Endodermal cell (in vitro differentiated cells): ENCODE measurements around the gene PRRT1B. TPM values are rescaled to one million over a fixed set of nuclear protein-coding genes. Genes with fewer than 3 reads are reported as not detected.
A peak's percentile ranks its signal among the peaks of the same experiment; 100 is the strongest.

Source experiments
- DNase-seq: peaks from one replicate; pipeline ENCODE4 v3.0.0-alpha.2; 2017
- H3K27ac ChIP-seq: 2 replicates; pipeline ENCODE4 v1.5.1; 2013; ENCODE audit warnings: mild to moderate bottlenecking, low read depth, low read length, moderate library complexity
- H3K27me3 ChIP-seq: 2 replicates; pipeline ENCODE4 v1.6.1; 2013; ENCODE audit warnings: mild to moderate bottlenecking, low read length, moderate library complexity; ENCODE audit not compliant: insufficient read depth, control insufficient read depth, poor library complexity, severe bottlenecking
- H3K36me3 ChIP-seq: 2 replicates; pipeline ENCODE4 v1.7.0; 2013; ENCODE audit warnings: mild to moderate bottlenecking, low read length, moderate library complexity; ENCODE audit not compliant: control insufficient read depth, insufficient read depth
- H3K4me1 ChIP-seq: one replicate; pipeline ENCODE4 v1.7.0; 2013; ENCODE audit warnings: low read length; ENCODE audit not compliant: control insufficient read depth, insufficient read depth
- H3K4me3 ChIP-seq: 2 replicates; pipeline ENCODE4 v1.5.1; 2013; ENCODE audit warnings: mild to moderate bottlenecking, low read length, moderate library complexity
- H3K9ac ChIP-seq: 2 replicates; pipeline ENCODE4 v1.6.1; 2013; ENCODE audit warnings: mild to moderate bottlenecking, low read length, moderate library complexity; ENCODE audit not compliant: poor library complexity, severe bottlenecking; ENCODE audit errors: extremely low read depth
- H3K9me3 ChIP-seq: 2 replicates; pipeline ENCODE4 v1.6.1; 2013; ENCODE audit warnings: mild to moderate bottlenecking, low read length, moderate library complexity; ENCODE audit not compliant: control insufficient read depth
- H3K27ac Mint-ChIP-seq: 2 replicates; pipeline ENCODE4 v1.8.0; 2020; ENCODE audit warnings: mixed read lengths
- H3K27me3 Mint-ChIP-seq: 2 replicates; pipeline ENCODE4 v1.8.0; 2021; ENCODE audit warnings: mild to moderate bottlenecking, mixed read lengths; ENCODE audit not compliant: insufficient read depth
- H3K36me3 Mint-ChIP-seq: 2 replicates; pipeline ENCODE4 v1.8.0; 2020; ENCODE audit warnings: low read depth, mixed read lengths
- H3K4me1 Mint-ChIP-seq: 2 replicates; pipeline ENCODE4 v1.8.0; 2020; ENCODE audit warnings: mixed read lengths
- H3K4me3 Mint-ChIP-seq: 2 replicates; pipeline ENCODE4 v1.8.0; 2020; ENCODE audit warnings: mild to moderate bottlenecking, moderate library complexity, mixed read lengths
- H3K9me3 Mint-ChIP-seq: 2 replicates; pipeline ENCODE4 v1.8.0; 2020; ENCODE audit warnings: mild to moderate bottlenecking, mixed read lengths
- WGBS, 2 experiments: methylation state at CpG; one replicate each; pipeline versions ENCODE4 v1.1.5 to v1.1.7; 2013; ENCODE audit warnings: missing lambda C conversion rate in 2 of 2, mixed read lengths in 1 of 2; ENCODE audit not compliant: insufficient coverage in 1 of 2, insufficient read length in 1 of 2; 5-methylcytosine and 5-hydroxymethylcytosine counted together
- long read RNA-seq, 4 experiments: library from polyadenylated mRNA in 2 of 4; library from RNA in 1 of 4; library from capped mRNA in 1 of 4; stranded (forward) in 3 of 4; unstranded in 1 of 4; transcript quantifications; one replicate each; pipeline ENCODE4 v2.0.0, GENCODE V29; 2020 to 2021; ENCODE audit warnings: inconsistent platforms in 1 of 4
- polyA plus RNA-seq, 2 experiments: library from polyadenylated mRNA; stranded (reverse); fragments of 50-300 nt; gene quantifications; one replicate each; pipeline ENCODE4 v1.2.3, GENCODE V29; 2013
- total RNA-seq, 2 donors: library from RNA; stranded (reverse); fragmentation: NEBNext Ultra II Directional in 1 of 2; extraction: Animal tissue kit (Norgen Biotek cat#: 25700) in 1 of 2; gene quantifications; 2 replicates in 1 of 2; 3 replicates in 1 of 2; pipeline ENCODE4 v1.2.1, GENCODE V29; 2021
- TF ChIP-seq, protein P1 (sequence below): fragments of 200-600 bp; sonication (generic); conservative IDR thresholded peaks from 2 replicates; pipeline ENCODE4 v1.5.0; 2021; ENCODE audit warnings: antibody characterized with exemption, mild to moderate bottlenecking

Gene PRRT1B
- total RNA-seq = 10 to 100 TPM; 42.9 to 71.4 TPM
- 0.93 TPM for polyA plus RNA-seq (2013, experiment 1 of 2)
- 1.1 TPM for polyA plus RNA-seq (2013, experiment 2 of 2)
- long read RNA-seq, experiment 1, partial matches to known transcripts = 15 of 33 reads
- long read RNA-seq, experiment 1, other reads (novel, unspliced or antisense) = 17 of 33 reads
- long read RNA-seq, experiment 2, transcript PRRT1B-201 (4 exons, 1,312 nt) = major isoform, 17 of 145 reads
- long read RNA-seq, experiment 2, partial matches to known transcripts = 21 of 145 reads
- long read RNA-seq, experiment 2, other reads (novel, unspliced or antisense) = 107 of 145 reads
- long read RNA-seq, experiment 3, partial matches to known transcripts = 10 of 13 reads
- long read RNA-seq, experiment 3, other reads (novel, unspliced or antisense) = 3 of 13 reads
- long read RNA-seq, experiment 4, partial matches to known transcripts = 0 of 5 reads
- long read RNA-seq, experiment 4, other reads (novel, unspliced or antisense) = 5 of 5 reads

DNA sequence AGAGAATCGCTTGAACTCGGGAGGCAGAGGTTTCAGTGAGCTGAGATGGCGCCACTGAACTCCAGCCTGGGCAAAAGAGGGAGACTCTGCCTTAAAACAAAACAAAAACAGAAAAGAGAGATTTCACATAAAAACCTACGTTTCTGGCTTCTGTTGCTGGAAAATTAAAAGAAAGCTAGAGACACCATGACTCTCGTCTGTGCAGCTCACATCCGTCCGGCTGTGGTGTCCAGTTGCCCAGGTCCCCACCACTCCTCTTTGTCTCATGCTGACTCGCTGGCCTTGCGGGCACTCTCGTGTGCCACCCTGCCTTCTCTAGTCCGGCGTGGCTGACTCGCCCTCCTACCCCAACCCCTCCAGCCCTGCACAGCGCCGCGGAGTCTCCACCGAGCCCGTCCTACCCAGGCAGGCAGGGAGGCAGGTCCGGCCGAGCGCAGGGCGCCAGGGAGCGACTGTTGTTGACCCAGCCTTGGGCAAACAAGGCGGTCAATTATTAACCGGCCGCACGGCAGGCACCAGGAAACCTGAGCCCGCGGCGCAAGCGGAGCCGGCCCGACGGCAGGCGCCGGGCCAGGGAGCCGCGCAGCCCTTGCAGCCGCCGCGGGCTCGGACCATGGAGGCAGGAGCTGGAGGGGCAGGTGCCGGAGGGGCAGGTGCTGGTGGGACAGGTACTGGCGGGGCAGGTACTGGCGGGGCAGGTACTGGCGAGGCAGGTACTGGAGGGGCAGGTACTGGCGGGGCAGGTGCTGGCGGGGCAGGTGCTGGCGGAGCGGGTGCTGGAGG is at the start of gene PRRT1B:
TSS of gene PRRT1B (plus strand) at position 521 of the 783 bp plus-strand sequence. CDS start at position 614, 93 bp downstream.
- Histone ChIP-seq H3K27ac (no peak within 1 kb of the TSS), H3K9me3 (peaks cover 36% of the 10 kb centered on the region), H3K27me3 (no peaks in the 10 kb centered on the region), H3K36me3 (no peaks in the 10 kb centered on the region), H3K4me1 (no peaks in the 10 kb centered on the region), H3K9ac (peak within 1 kb of the TSS; percentile 20), H3K4me3 (peak within 1 kb of the TSS; percentile 53)
- Mint-ChIP-seq H3K27ac (peak within 1 kb of the TSS; percentile 81), H3K4me3 (peak within 1 kb of the TSS; percentile 74), H3K27me3 (peaks cover 21% of the 10 kb centered on the region), H3K9me3 (peaks cover 69% of the 10 kb centered on the region), H3K4me1 (peaks cover 29% of the 10 kb centered on the region), H3K36me3 (peaks cover 44% of the 10 kb centered on the region)
- TF ChIP-seq, protein P1, sequence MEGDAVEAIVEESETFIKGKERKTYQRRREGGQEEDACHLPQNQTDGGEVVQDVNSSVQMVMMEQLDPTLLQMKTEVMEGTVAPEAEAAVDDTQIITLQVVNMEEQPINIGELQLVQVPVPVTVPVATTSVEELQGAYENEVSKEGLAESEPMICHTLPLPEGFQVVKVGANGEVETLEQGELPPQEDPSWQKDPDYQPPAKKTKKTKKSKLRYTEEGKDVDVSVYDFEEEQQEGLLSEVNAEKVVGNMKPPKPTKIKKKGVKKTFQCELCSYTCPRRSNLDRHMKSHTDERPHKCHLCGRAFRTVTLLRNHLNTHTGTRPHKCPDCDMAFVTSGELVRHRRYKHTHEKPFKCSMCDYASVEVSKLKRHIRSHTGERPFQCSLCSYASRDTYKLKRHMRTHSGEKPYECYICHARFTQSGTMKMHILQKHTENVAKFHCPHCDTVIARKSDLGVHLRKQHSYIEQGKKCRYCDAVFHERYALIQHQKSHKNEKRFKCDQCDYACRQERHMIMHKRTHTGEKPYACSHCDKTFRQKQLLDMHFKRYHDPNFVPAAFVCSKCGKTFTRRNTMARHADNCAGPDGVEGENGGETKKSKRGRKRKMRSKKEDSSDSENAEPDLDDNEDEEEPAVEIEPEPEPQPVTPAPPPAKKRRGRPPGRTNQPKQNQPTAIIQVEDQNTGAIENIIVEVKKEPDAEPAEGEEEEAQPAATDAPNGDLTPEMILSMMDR = no peak
- WGBS, 2 experiments = 65 to 90% methylated on average over 10 to 49 of the region's 50 CpGs
- DNase-seq = no peak

DNA sequence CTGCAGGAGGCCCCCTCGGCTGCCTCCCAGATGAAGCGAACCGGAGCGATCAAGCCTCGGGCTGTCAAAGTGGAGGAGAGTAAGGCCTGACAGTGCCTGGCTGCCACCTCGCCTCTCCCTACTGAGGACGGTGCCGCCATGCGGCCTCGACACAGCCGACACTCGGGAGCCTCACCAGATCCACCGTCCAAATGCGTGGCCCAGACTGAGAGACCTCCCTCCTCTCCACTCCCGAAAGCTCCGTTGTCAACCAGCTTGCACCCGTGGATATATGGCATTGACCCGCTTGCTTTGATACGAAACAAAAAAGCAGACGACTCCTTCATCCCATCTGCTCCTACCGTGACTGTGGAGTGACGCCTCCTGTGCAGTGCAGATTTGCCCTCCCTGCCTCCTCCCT is 49.5 kb upstream of the PRRT1B start:
- Mint-ChIP-seq H3K4me1 (no peaks in the 10 kb centered on the region), H3K9me3 (no peaks in the 10 kb centered on the region), H3K27ac (peak overlapping the region; percentile 61), H3K36me3 (peaks cover 86% of the 10 kb centered on the region), H3K27me3 (no peaks in the 10 kb centered on the region), H3K4me3 (no peak overlapping the region)
- whole genome bisulfite sequencing, 2 experiments = 94% methylated on average over 22 of the region's 22 CpGs
- H3K27me3 ChIP-seq = no peaks in the 10 kb centered on the region
- H3K9me3 ChIP-seq = no peaks in the 10 kb centered on the region
- TF ChIP-seq, protein P1 = no peak
- H3K36me3 ChIP-seq = peaks cover 99% of the 10 kb centered on the region
- no peak overlapping the region for H3K27ac ChIP-seq
- H3K4me1 ChIP-seq = no peaks in the 10 kb centered on the region
- DNase-seq = no peak
- no peak overlapping the region for H3K4me3 ChIP-seq
- H3K9ac ChIP-seq = no peak overlapping the region

GRCh38 chr9:131496844-131497405 is 48.4 kb upstream of the PRRT1B start:
- no peaks in the 10 kb centered on the region for H3K9me3 Mint-ChIP-seq
- H3K9me3 ChIP-seq = no peaks in the 10 kb centered on the region
- no peaks in the 10 kb centered on the region for H3K4me1 ChIP-seq
- TF ChIP-seq, protein P1 = no peak
- H3K36me3 ChIP-seq = peaks cover 94% of the 10 kb centered on the region
- H3K4me1 Mint-ChIP-seq = no peaks in the 10 kb centered on the region
- no peak overlapping the region for H3K27ac ChIP-seq
- H3K9ac ChIP-seq = no peak overlapping the region
- H3K27ac Mint-ChIP-seq = no peak overlapping the region
- H3K4me3 ChIP-seq = no peak overlapping the region
- WGBS, 2 experiments = 90 to 95% methylated on average over 9 to 10 of the region's 10 CpGs
- H3K36me3 Mint-ChIP-seq = peaks cover 80% of the 10 kb centered on the region
- H3K27me3 ChIP-seq = no peaks in the 10 kb centered on the region
- DNase-seq = no peak
- no peaks in the 10 kb centered on the region for H3K27me3 Mint-ChIP-seq
- H3K4me3 Mint-ChIP-seq = no peak overlapping the region
